Endothelial cell of umbilical vein (primary cell): ENCODE measurements around the gene MAP6. TPM values are rescaled to one million over a fixed set of nuclear protein-coding genes. Genes with fewer than 3 reads are reported as not detected.

ENCODE experiments used
- BruUV-seq: library from RNA; stranded (reverse); fragments of 400-500 nt; replicated peaks from 2 replicates; lab custom pipeline; 2021; lab: Mats Ljungman, UMichigan
- CTCF ChIA-PET: fragments of 300-600, 350-600 bp; sonication (Branson Sonifier 250); formaldehyde crosslinking; loops from one replicate; lab custom pipeline; 2021; ENCODE audit warnings: antibody characterized with exemption, inconsistent platforms; lab: Charles Lee
- POLR2A ChIA-PET: fragments of 300-600, 350-600 bp; sonication (Branson Sonifier 250); formaldehyde crosslinking; loops from one replicate; lab custom pipeline; 2021; ENCODE audit warnings: antibody characterized with exemption, inconsistent platforms; lab: Charles Lee
- DNase-seq: peaks from one replicate; pipeline ENCODE4 v3.0.0-alpha.2; 2011; ENCODE audit warnings: low read depth, low spot score
- FAIRE-seq: peaks from 2 replicates; lab custom pipeline; 2011; peaks lifted over from hg19 to GRCh38; lab: Jason Lieb, UNC
- H2AFZ ChIP-seq: 2 replicates; pipeline ENCODE4 v1.6.0; 2012; ENCODE audit warnings: low read depth, low read length, control low read depth, inconsistent platforms
- H3K27ac ChIP-seq: 2 replicates; pipeline ENCODE4 v1.5.1; 2011; ENCODE audit warnings: low read depth, mild to moderate bottlenecking, control low read depth, low read length, moderate library complexity; ENCODE audit not compliant: insufficient read depth
- H3K27me3 ChIP-seq, 2 experiments: 2 replicates each; pipeline versions ENCODE4 v1.6.0 to v1.6.1; 2011; ENCODE audit warnings: low read length in 2 of 2, mixed read lengths in 1 of 2; ENCODE audit not compliant: control insufficient read depth in 2 of 2, insufficient read depth in 2 of 2
- H3K36me3 ChIP-seq, 2 experiments: 2 replicates in 1 of 2; 3 replicates in 1 of 2; pipeline ENCODE4 v1.5.1; 2011; ENCODE audit warnings: low read length in 2 of 2, mild to moderate bottlenecking in 1 of 2, moderate library complexity in 1 of 2; ENCODE audit not compliant: control insufficient read depth in 2 of 2, insufficient read depth in 2 of 2; ENCODE audit errors: extremely low read depth in 1 of 2
- H3K4me1 ChIP-seq: 3 replicates; pipeline ENCODE4 v1.5.1; 2011; ENCODE audit warnings: mild to moderate bottlenecking, low read length; ENCODE audit not compliant: control insufficient read depth, insufficient read depth; ENCODE audit errors: extremely low read depth
- H3K4me2 ChIP-seq: 2 replicates; pipeline ENCODE4 v1.6.1; 2011; ENCODE audit warnings: low read length, control low read depth, mixed read lengths; ENCODE audit not compliant: insufficient read depth
- H3K4me3 ChIP-seq, 3 experiments: fragments of 200-600 bp in 1 of 3; sonication (generic), shearing (Covaris generic) in 1 of 3; replicated peaks in 1 of 3; 2 replicates each; pipeline ENCODE4 v1.5.1; 2011 to 2016; ENCODE audit warnings: control low read depth in 3 of 3, low read length in 3 of 3, mild to moderate bottlenecking in 2 of 3, inconsistent platforms in 1 of 3, low read depth in 1 of 3, moderate library complexity in 1 of 3; ENCODE audit not compliant: insufficient read depth in 1 of 3
- H3K79me2 ChIP-seq: 2 replicates; pipeline ENCODE4 v1.6.0; 2012; ENCODE audit warnings: low read length, inconsistent platforms; ENCODE audit not compliant: control insufficient read depth, insufficient read depth
- H3K9ac ChIP-seq: replicated peaks from 2 replicates; pipeline ENCODE3; 2011; ENCODE audit warnings: low read length, control low read depth; ENCODE audit not compliant: insufficient read depth; ENCODE audit errors: extremely low read depth
- H3K9me1 ChIP-seq: replicated peaks from 3 replicates; pipeline ENCODE4 v1.6.0; 2011; ENCODE audit warnings: mild to moderate bottlenecking, low read length; ENCODE audit not compliant: control insufficient read depth, insufficient read depth; ENCODE audit errors: extremely low read depth
- H3K9me3 ChIP-seq: replicated peaks from 2 replicates; pipeline ENCODE4 v1.5.1; 2012; ENCODE audit warnings: low read length, inconsistent platforms; ENCODE audit not compliant: control insufficient read depth, insufficient read depth
- H4K20me1 ChIP-seq: replicated peaks from 2 replicates; pipeline ENCODE3; 2011; ENCODE audit warnings: mild to moderate bottlenecking, low read length; ENCODE audit not compliant: control insufficient read depth, insufficient read depth; ENCODE audit errors: extremely low read depth
- CTCF ChIP-seq, 2 donors: IDR thresholded peaks; 1 replicate in 1 of 2; 2 replicates in 1 of 2; pipeline ENCODE4 v1.5.1; 2011; ENCODE audit warnings: low read length in 2 of 2, mild to moderate bottlenecking in 2 of 2, moderate library complexity in 2 of 2, control low read depth in 1 of 2, inconsistent platforms in 1 of 2, low read depth in 1 of 2; ENCODE audit not compliant: insufficient read depth in 1 of 2; ENCODE audit errors: extremely low read depth in 1 of 2
- EZH2 ChIP-seq: IDR thresholded peaks from 2 replicates; pipeline ENCODE4 v1.6.1; 2012; ENCODE audit warnings: borderline replicate concordance, low read depth, mild to moderate bottlenecking, moderate library complexity, low read length, inconsistent platforms; ENCODE audit not compliant: severe bottlenecking
- FOS ChIP-seq: IDR thresholded peaks from 2 replicates; pipeline ENCODE4 v1.6.1; 2011; ENCODE audit warnings: mild to moderate bottlenecking, low read length, moderate library complexity, borderline replicate concordance; ENCODE audit not compliant: insufficient read depth
- GATA2 ChIP-seq: IDR thresholded peaks from 2 replicates; pipeline ENCODE4 v1.7.0; 2011; ENCODE audit warnings: low read depth, mild to moderate bottlenecking, moderate library complexity, mixed read lengths, low read length; ENCODE audit not compliant: insufficient read length, insufficient read depth
- JUN ChIP-seq: IDR thresholded peaks from 2 replicates; pipeline ENCODE4 v1.6.1; 2011; ENCODE audit warnings: borderline replicate concordance, low read depth; ENCODE audit not compliant: insufficient read length, insufficient read depth
- MAX ChIP-seq: IDR thresholded peaks from 2 replicates; pipeline ENCODE4 v1.6.1; 2011; ENCODE audit not compliant: insufficient read depth, insufficient read length
- MYC ChIP-seq: IDR thresholded peaks from one replicate; pipeline ENCODE4 v1.6.1; 2011; ENCODE audit warnings: mild to moderate bottlenecking, low read depth, low read length
- POLR2A ChIP-seq: IDR thresholded peaks from 2 replicates; pipeline ENCODE4 v1.6.1; 2012; ENCODE audit warnings: low read depth, mild to moderate bottlenecking, control low read depth, low read length
- POLR2AphosphoS5 ChIP-seq: IDR thresholded peaks from 2 replicates; pipeline ENCODE4 v1.6.1; 2012; ENCODE audit warnings: low read depth, mild to moderate bottlenecking, control low read depth, low read length, moderate library complexity; ENCODE audit not compliant: insufficient read depth
- dilution Hi-C: fragments of 300-500 bp; cut with MboI; formaldehyde crosslinking; loops from one replicate; pipeline ENCODE4 v1.15.0; 2019; ENCODE audit warnings: low sequenced_read_pairs; ENCODE audit not compliant: extremely low pct_ligation_motif_present
- intact Hi-C: fragments of 100-400 bp; cut with micrococcal nuclease; formaldehyde crosslinking; loops from one replicate; pipeline ENCODE4 v1.10.0; 2022
- polyA plus RNA-seq, 4 experiments: library from polyadenylated mRNA; depleted of rRNA in 3 of 4; stranded (reverse) in 3 of 4; unstranded in 1 of 4; fragments of >200 nt; gene quantifications; 2 replicates each; pipeline versions ENCODE4 v1.2.1 to v1.2.3, GENCODE V29; 2011 to 2012; ENCODE audit warnings: missing spikeins in 1 of 4
- total RNA-seq: library from RNA; stranded (reverse); gene quantifications from 2 replicates; pipeline ENCODE4 v1.2.3, GENCODE V29; 2021

MAP6 gene
- total and polyA plus RNA-seq, 2 donors (not counting 3 experiments of a cell fraction or from before 2014, with no cell fraction given), result 0.12 TPM; not detected in 1

- ChIA-PET POLR2A (interaction anchor here (2.0 kb wide), 1 partner anchor 9 kb away, joined by 8 read pairs; no protein-coding TSS in a partner anchor), CTCF (interaction anchor here (1.2 to 1.3 kb wide), 2 partner anchors 12 to 131 kb away, joined by 4 read pairs; no protein-coding TSS in a partner anchor)
- TF ChIP-seq FOS, result no peak
- TF ChIP-seq MAX, result no peak
- no peak for TF ChIP-seq POLR2AphosphoS5
- TF ChIP-seq CTCF (IDR thresholded peaks at IDR 0.05; ENCODE audit: extremely low read depth in 1 of 2, insufficient read depth in 1 of 2, low read depth in 1 of 2, low read length in 2 of 2), result no peak
- no peak for TF ChIP-seq GATA2
- TF ChIP-seq POLR2A, result no peak
- TF ChIP-seq MYC, result no peak
- no peak for TF ChIP-seq EZH2
- no peak for TF ChIP-seq JUN
- no peak for DNase-seq
- no peak overlapping the region for H3K4me2 ChIP-seq
- no peaks in the 10 kb centered on the region for H3K9me1 ChIP-seq
- no peak overlapping the region for H3K27ac ChIP-seq
- no peak overlapping the region for H3K4me3 ChIP-seq
- H3K36me3 ChIP-seq, result no peaks in the 10 kb centered on the region
- no peak overlapping the region for H2AFZ ChIP-seq
- intact Hi-C loops, result no loop called here
- H3K27me3 ChIP-seq, result no peaks in the 10 kb centered on the region
- no peaks in the 10 kb centered on the region for H3K9me3 ChIP-seq
- BruUV-seq, result no TSS peak
- dilution Hi-C loops, result no loop called here
- no peak overlapping the region for H3K9ac ChIP-seq
- no peaks in the 10 kb centered on the region for H4K20me1 ChIP-seq
- no peaks in the 10 kb centered on the region for H3K79me2 ChIP-seq
- FAIRE-seq, result no peak
- H3K4me1 ChIP-seq, result peaks cover 7% of the 10 kb centered on the region
These were observed 76.9 kb downstream of the MAP6 start for GRCh38 chr11:75591966-75592365.
